SK-N-DZ (cell line): ENCODE measurements around the gene CCDC39.

Experiments used
- small RNA-seq, 2 experiments: library from RNA; depleted of rRNA; stranded (forward); fragments of <200 nt; gene quantifications; one replicate each; pipeline ENCODE3, GENCODE V24; 2014

CCDC39 gene

Small RNA genes lying within 50 kb of the gene (small RNA-seq; reads per million reads assigned to genes)
- gene AC068298.1: 0 reads per million in 2 experiments
- gene RNU6-486P: 0 reads per million in 2 experiments
